HT1080 (cell line): ENCODE measurements around the gene FGD6. TPM values are rescaled to one million over a fixed set of nuclear protein-coding genes. Genes with fewer than 3 reads are reported as not detected.
"Not testable (repeated sequence)": the region's sequence is repeated elsewhere in the genome, so short reads cannot be mapped to it uniquely, and the experiment has no call there.

ENCODE experiments used
- DNase-seq: peaks from one replicate; pipeline ENCODE4 v3.0.0-alpha.2; 2015; ENCODE audit warnings: low read depth
- total RNA-seq: library from RNA; depleted of rRNA; stranded (reverse); fragments of >200 nt; shearing (Covaris generic); gene quantifications from 2 replicates; pipeline ENCODE4 v1.2.3, GENCODE V29; 2014

FGD6 gene
- total RNA-seq, 1 experiment from 2014 or later, result 9.4 TPM

DNA sequence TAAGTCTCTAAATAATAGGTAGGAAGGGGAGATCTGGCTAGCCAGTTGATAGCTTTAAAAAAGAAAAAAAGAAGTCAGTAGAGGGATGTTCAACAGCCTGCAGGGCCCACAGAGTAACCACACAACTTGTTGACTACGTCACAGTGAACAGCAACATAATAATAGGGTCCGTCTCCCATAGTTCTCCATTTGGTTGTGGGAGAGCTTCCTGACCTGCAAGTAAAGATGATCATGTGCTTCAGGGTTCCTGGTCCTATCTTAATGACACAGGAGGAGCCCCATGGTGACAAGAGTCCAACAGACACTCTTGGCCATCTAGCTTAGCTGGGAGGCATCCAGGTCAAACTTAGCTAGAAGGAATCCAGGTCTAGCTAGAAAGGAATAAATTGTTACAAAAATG, 36.2 kb downstream of the FGD6 start:
- no peak for DNase-seq

DNA sequence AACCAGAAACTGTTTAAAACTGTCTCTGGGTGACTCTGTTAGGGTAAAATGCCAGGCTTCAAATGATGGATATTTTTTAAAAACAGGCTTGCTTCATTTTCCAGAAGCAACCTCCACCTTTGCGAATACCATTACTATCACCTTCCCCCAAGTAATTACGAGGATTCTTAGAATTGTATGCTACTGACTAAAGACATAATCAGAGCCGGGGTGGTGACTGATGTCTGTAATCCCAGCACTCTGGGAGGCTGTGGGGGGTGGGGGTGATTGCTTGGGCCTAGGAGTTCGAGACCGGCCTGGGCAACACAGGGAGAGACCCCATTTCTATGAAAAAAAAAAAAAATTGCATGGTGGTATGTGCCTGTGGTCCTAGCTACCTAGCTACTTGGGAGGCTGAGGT, 38.3 kb downstream of the FGD6 start:
- DNase-seq, result no peak

DNA sequence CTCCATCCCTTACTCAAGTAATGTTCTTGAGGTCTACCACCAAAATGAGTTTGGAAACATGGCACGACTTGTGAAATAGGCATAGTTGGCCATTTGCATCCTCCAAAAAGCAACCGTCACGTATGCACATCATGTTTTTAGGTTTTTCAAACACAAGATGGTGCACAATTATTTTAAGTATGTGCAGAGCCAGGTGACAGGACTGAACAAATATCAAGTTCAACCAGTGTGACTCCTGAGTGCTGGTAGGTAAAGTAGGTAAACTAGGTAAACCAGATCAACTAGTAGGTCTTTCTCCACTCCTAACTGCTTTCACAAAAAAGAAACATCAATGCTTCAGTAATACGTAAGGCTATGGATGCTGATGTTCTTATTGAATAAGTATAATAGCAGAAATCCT, 39.1 kb downstream of the FGD6 start:
- no peak for DNase-seq

DNA sequence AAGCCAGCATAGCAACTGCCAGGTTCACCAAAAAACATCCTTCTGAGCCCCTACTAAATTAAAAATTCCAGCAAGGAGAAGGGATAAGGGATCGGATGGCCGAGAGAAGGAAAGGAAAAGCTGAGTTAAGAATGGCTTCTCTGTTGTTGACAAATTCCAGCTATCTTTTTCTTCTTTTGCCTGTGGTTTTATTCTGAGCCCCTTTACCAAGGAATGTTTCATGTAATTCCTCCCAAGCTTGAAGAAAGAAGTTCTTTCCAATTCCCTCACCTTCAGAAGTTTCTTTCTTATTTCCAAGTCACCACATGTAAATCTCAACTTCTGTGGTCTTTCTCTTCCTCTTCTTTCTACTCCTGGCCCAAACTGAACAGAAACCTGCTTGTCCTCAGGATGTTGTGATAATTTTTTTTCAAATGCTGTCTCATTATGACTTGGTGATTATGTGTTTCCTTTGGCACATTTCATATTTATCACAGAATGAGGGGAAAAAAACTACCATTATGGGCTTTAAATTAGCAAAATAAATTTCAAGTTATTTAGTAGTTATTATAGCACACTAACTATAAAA, 40.0 kb downstream of the FGD6 start:
- DNase-seq, result no peak

DNA sequence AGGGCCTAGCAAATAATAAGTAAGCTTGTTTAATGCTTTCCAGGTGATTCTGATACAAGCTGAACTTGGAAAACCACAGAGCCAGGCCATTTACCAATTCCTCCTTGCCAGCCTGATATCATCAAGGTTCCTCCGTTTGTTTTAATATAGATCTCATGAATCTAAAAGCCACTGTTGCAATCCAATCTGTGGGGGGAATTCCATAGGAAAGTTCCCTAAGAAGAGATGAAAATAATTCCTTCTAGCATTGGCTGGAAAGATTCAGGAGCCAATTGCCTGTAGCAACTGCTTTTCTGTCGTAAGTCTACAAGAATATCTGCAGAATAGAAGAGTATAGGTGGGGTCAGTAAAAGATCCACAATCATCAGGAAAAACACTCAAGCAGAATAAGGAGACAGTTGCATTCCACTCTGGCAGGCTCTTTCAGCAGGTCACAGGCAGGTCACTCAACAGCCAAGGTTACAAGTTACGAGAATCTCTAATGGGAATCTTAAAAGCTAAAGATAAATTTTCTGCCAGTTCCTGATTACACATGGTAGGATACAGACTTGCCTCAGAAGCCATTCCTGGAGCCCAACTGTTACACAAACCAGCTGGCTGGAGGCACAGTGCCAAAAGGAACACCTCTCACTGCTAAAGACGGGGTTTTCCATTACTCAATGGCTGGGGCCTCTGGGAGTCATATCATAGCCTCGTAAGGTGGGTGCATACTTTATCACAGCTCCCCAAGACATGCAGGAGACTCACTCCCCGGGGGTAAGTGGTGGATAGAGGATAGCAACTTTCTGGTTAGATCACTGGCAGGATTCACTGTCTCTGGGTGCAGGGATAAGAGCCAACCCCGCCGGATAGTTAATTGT, 43.6 kb downstream of the FGD6 start:
- no peak for DNase-seq

DNA sequence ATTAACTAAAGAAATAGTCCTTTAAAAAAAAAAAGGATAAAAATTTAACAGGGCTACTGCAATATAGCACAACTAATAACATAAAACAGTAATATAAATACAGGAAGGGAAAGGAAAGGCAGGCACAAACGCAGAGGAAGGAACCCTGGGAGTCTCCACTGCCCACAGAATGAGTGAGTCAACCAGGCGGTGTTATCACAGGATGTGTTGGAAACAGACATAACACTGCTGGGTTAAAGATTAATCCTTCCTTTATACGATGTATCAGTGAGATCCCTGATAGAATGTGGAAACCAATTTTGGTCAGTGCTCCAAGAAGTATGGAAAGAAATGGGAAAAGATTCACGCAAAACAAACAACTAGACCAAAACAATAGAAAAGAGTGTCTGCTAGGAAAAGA, 47.9 kb downstream of the FGD6 start:
- DNase-seq, result peak; percentile 86

DNA sequence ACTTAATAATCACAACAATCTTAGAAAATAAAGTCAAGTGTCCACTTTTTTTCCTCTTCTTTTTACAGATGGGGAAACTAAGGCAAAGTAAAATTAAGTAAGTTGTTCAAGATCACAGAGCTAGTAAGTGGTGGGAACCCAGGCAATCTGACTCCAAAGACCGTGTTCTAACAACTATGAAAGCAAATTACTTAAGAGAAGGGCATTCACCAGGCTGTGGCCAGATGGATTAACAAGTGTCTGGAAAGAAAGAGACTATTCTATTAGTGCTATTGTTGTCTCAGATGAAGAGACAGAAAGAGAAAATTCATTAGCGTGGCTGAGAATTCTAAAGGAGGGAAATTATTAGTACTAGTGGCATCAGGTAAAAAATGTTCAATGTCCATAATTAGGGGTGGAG, 48.5 kb downstream of the FGD6 start:
- no peak for DNase-seq

DNA sequence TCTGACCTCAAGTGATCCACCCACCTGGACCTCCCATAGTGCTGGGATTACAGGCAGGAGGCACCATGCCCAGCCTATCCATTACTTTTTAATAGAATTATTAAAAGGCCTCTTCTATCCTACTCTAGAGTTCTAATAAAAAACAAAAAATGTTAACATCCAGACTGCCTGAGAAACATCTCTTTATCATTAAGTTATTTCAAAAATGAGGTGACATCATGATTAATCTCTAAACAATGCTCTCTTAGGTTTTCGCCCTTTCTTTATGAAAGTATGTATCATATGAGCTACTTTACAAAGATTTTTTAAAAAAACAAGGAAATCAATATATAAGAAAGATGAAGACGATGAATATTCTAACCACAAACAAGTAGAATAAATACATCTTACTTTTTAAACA, 52.6 kb downstream of the FGD6 start:
- no peak for DNase-seq

DNA sequence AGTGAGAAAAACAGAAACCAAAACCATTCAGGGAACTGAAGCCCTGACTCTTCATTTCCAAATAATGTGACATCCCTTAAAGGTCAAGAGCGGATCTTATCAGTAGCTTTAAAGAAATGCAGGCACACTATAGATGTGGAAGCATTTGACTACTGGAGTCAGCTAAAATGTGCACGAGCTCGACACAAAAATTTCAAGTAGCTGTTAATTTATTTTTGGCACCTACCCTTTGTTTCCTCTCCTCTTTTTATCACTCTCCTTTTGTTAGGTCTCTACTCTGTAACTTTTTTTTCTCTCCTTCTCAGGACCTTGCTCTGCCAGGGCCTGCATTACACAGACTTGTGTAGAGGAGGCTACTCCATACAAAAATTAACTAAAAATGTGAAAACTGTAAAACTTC, 58.3 kb downstream of the FGD6 start:
- DNase-seq, result no peak

DNA sequence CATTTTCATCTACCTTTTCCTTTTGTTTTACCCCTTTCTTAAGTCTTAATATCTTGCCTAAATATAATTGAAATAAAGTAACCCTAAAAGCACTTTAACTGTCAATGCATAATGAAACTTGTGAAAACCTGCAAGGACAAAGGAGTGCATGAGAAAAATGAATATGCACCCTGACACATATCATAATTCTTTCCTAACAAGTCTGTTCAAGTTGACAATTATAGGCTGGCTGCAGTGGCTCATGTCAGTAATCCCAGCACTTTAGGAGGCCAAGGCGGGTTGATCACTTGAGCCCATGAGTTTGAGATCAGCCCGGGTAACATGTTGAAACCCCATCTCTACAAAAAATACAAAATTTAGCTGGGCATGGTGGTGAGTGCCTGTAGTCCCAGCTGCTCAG, 65.4 kb downstream of the FGD6 start:
- DNase-seq, result no peak

DNA sequence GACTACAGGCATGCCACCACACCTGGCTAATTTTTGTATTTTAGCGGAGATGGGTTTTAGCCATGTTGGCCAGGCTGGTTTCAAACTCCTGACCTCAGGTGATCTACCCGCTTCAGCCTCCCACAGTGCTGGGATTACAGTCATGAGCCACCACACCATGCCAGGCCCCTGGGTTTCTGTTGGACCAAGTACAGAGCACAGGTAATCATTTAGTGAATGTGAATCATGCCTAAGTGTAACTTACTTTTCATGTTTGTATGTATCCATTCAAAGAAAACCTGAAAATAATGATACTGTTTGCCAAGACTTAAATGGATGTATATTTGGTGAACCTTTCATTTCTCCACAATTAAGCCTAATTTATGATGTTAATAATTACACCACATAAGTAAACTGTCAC, 65.9 kb downstream of the FGD6 start:
- no peak for DNase-seq

DNA sequence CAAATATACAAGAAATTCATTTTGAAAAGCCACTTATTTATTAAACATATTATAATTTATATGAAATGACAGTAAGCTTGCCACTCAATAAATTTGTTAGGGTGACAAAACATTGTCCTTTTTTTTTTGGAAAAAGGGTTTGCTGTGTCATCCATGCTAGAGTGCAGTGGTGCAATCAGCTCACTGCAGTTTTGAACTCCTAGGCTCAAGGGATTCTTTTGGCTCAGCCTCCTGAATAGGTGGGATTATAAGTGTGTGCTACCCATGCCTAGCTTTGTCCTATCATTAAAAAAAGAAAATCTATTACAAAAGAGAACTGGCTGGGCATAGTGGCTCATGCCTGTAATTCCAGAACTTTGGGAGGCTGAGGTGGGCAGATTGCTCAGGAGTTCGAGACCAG, 66.8 kb downstream of the FGD6 start:
- DNase-seq, result no peak

DNA sequence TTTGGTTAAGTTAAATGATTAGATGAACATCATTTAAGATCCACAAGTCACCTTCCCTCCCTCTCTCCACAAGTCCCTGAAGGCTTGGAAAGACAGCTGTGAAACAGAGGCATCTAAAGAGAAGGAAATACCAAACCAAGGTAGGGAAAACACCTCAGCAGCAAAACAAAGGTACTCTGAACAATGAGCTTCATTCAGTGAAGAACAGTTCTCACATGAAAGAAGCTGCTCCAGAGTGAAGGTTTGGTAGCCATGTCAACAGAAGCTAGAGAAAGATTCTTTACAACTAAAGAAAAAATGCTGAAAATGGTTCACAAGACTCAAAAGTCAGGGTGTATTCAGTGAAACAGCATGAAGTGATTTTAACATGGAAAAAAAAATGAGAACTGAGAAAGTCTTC, 69.4 kb downstream of the FGD6 start:
- DNase-seq, result no peak

DNA sequence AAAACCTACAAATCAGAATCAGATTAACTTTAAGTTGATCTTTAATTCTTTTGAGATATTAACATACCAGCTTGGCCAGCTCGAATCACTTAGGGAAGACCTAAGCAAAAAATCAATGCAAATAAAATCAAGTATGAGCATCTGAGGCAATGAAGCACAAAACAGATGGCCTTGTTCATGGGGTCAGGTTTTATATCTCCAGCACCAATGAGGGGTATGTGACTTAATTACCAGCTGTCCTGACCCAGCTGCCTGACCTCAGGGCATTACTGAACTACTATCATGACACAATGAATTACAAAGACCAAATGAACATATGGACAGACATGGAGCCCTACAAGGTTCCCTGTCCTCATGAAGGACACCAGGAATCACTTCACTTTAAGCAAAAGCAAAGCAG, 70.5 kb downstream of the FGD6 start:
- DNase-seq, result no peak

DNA sequence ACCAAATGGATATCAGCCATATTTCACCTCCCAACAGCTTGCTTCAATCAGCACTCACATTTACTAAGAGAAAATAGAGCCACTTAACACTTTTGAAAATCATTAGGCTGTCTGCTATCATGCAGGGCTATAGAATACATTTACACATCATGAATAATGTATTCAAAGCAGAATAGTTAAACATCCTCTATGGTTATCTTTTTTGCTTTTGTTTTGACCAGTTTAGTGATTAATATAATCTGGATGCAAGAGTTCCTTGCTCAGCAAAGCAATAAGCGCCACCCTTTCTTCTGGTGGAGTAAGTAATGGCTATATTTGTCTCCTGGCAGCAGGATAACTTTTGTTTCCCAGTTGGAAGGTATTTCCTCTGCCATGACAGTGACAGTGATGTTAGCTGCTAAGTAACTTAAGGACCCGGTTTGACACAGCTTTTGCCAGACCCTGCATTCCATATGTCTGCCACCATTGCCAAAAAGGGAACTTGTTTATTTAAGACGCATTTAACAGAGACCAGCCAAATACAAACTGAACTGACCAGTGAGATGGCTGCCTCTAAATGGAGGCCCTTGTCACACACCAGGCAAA, 73.6 kb downstream of the FGD6 start:
- DNase-seq, result no peak

DNA sequence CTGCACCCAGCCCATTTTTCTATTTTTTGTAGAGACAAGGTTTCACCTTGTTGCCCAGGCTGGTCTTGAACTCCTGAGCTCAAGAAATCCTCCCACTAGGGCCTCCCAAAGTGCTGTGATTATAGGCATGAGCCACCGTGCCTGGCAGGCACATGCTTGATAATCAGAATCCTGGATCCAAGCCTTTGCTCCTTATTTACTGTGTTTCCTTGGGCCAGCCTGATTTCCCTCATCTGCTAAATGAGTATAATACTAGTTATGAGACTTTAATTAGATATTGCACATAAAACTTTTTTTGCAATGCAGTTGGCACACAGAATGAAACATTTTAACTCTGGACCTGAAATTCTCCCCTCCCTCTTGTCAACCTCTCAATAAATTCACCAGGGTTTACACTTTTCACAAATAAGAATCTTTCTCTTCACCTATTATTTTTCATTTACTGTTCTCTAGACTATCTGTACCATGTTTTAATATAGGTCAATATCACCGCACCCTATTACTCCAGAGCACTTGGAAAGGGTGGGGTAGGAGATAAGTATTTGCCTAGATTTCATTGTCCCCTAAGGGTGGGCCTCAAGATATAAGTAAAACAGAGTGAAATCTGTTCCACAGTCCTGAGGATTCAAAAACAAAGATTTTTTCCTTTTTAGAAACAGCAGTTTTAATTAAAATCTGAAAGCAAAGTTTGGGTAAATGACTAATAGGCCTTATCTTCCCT, 74.7 kb downstream of the FGD6 start:
- DNase-seq, result no peak

DNA sequence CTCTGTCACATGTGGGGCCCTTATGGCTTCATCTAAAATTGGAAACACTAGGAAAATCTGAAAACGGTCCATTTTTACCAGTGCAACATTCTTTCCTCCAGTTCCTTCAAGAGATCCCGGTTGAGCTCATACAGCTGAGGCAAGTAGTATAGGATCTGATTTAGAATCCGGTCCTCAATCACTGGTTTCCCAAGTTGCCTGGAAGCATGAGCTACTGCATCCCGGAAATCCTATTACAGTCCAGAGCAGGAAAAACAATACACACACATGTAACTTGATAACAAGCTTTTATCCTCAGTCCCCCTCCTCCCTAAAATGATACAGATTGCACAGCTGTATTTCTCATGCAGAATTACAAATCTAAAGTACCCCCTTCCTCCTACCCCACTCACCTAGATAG, 76.0 kb downstream of the FGD6 start:
- no peak for DNase-seq

DNA sequence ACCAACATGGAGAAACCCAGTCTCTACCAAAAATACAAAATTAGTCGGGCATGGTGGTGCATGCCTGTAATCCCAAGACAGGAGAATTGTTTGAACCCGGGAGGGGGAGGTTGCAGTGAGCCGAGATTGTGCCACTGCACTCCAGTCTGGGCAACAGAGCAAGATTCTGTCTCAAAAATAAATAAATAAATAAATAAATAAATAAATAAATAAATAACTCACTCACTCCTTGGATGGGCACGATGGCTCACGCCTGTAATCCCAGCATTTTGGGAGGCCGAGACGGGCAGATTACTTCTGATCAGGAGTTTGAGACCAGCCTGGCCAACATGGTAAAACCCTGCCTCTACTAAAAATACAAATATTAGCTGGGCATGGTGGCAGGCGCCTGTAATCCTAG, 79.2 kb downstream of the FGD6 start:
- not testable (repeated sequence) for DNase-seq

DNA sequence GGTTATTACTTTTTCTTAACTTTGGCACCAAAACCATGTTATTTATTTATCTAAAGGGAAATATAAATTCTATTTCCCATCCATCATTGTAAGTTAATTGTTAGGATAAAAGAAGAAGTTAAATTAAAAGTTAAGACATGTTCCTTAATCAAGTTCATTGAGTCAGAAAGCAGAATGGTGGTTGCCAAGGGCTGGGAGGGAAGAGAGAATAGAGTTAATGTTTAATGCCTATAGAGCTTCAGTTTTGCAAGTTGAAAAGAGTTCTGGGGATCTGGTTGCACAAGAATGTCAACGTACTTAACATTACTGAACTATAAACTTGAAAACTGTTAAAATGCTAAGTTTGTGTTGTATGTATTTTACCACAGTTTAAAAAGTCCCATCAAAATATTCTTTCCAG, 80.7 kb downstream of the FGD6 start:
- no peak for DNase-seq

DNA sequence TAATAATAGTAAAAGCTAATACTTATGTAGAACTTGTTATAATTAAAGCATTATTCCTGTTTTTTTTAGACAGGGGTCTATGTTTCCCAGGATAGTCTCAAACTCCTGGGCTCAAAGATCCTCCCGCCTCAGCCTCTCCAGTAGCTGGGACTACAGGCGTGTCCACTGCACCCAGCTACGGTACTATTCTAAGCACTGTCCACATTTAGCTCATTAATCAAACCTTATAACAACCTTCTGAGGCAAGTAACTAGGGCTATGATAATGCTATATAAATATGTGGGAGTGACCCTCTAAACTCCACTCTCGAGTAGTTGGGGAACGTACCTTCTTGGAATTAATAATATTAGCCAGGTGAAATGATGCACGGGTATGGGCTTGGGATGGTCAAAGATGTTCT, 83.2 kb downstream of the FGD6 start:
- DNase-seq, result no peak

DNA sequence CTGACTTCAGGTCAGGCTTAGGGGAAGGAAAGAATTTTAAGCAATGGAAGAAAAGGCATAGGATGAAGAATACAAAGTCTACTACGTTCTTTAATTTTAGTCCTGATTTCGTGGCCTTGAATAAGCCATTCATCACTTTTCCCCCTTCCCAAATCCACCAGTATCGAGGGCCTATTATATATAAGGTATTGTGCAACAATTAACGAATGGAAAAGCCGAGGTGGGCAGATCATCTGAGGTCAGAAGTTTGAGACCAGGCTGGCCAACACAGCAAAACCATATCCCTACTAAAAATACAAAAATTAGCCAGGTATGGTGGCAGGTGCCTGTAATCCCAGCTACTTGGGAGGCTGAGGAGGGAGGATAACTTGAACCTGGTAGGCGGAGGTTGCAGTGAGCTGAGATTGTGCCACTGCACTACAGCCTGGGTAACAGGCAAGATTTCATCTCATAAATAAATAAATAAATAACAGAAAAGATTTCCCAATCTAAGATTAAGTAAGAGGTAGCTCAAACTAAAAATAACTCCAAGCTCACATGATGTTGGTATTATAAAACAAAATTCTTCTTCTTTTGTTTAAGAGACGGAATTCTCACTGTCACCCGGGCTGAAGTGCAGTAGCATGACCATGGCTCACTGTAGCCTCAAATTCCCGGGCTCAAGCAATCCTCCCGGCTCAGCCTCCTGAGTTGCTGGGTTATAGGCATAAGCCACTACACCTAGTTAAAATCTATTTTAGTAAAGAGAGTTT, 85.5 kb downstream of the FGD6 start:
- DNase-seq, result no peak

DNA sequence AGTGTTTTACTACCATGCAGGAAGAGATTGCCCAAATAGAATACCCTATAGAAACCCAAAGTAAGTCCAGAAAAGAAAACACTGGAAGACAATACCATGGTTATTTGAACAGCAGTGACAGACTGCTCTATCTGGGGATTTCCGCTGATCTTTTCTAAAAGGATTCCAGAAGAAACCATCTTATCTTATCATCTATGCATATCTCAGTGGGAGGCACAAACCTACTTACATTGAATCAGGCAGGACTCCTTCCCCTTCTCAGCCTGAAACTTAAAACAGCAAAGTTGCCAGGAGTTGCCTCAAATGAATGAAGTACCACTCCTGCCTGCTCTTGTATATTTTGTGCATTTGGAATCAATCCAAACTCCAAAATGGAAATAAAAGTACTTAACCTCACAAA, 87.2 kb downstream of the FGD6 start:
- no peak for DNase-seq
